SH-SY5Y (cell line): ENCODE measurements around the gene TPRX1.

Source experiments
- GATA2 ChIP-seq: IDR thresholded peaks from 2 replicates; pipeline ENCODE4 v1.6.1; 2011; ENCODE audit warnings: mild to moderate bottlenecking, low read depth, low read length
- GATA3 ChIP-seq: IDR thresholded peaks from 2 replicates; pipeline ENCODE4 v1.6.1; 2011; ENCODE audit warnings: low read depth, mild to moderate bottlenecking, low read length, moderate library complexity

- TF ChIP-seq GATA2 (no peak), GATA3 (no peak)
These were observed 1.8 kb downstream of the TPRX1 start for GRCh38 chr19:47802521-47803043.
